GM19395 (cell line): Measurements from ENCODE around the gene INPP4A.

Experiments used
- ATAC-seq: cut with Tn5 transposase; IDR thresholded peaks from one replicate; pipeline ENCODE4 v1.9.1; 2021; ENCODE audit warnings: mild to moderate bottlenecking, moderate library complexity; ENCODE audit not compliant: unreplicated experiment

Gene INPP4A

DNA sequence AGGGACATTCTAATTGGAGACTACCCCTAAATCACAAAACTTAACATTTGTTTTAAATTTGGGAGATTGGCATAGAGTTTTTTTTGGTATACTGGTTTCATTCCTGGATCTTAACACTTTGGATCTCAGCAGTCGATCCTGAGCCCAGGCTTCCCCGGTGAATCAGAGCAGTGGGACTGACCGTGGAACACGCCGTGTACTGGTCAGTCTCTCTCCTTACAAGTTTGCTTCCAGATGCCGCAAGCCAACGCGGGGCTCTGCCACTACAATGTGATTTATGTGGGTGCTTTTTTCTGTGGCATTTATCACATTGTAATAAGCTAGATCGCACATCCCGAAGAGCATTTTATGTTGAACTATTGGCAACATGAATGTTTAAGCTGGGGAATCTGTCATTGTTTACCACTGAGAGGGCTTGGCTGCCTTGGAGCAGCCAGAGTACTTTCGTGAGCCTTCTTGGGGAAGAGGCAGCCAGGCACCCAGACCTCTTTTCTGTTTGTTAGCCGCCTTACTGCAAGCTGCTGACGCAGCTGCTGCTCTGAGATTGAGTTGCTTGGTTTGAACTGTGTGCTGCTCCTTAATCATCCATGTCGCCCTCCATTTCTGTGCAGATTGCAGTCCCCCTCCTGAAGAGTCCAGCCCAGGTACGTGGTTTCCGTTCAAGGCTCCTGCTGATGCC lies 114.3 kb downstream of the INPP4A start:
- ATAC-seq: no peak

DNA sequence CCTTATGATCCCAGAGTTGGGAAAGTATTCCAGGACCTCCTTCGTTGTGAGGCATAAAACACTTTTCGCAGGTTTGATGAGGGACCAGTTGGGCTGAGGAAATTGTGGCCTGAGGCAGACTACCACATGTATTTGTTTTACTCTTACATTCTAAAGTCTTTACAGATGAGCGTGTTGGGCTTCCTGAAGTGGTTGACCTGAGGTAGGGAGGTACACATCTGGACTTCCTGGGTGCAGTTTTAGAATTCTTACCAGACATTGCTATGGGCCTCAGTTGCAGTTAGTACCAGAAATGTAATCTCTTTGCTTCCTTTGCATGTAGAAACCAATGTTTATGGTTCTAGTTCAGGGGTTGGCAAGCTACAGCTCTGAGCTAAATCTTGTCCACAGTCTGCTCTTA lies 114.9 kb downstream of the INPP4A start:
- ATAC-seq: no peak

DNA sequence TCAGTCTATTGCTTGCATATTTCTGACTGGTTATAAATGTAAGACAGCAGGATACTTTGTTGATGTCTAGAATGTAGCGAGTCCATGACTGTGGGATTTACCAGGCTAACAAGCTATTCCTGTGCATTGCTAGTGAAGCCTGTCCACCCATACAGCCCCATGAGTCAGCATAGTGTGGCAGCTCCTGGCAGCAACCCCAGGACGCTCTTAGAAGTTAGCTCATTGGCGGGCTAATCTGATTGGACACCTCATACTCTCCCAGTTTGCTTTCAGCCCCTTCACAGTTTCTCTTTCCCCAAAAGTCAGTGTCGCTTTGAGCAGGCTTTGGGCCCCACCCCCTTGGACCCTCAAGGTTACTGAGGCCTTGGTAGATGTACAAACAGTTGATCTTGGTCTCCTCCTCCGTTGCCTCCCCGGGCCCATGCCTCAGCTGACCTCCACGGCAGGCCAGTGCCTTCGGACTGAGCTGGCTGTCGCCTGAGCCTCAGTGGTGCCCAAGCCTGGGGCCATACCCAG lies 115.7 kb downstream of the INPP4A start:
- no peak for ATAC-seq

DNA sequence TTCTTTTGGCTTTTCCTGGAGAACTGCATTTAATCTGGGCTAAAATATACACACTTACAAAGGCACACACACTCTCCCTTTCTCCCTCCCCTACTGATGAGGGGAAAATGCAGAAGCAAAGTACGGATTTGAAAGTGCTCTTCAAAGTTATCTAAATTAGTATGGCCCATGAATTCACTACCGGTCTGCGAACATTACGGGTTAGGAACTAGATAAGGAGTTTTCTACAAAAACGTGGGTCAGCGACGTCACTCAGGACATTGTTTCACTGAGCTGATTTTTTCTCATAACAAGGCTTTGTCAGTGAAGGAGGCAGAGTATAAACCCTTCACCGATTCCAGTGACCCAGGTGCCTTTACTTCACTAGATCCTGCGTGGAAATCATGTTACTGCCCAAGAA lies 116.4 kb downstream of the INPP4A start:
- ATAC-seq: no peak

DNA sequence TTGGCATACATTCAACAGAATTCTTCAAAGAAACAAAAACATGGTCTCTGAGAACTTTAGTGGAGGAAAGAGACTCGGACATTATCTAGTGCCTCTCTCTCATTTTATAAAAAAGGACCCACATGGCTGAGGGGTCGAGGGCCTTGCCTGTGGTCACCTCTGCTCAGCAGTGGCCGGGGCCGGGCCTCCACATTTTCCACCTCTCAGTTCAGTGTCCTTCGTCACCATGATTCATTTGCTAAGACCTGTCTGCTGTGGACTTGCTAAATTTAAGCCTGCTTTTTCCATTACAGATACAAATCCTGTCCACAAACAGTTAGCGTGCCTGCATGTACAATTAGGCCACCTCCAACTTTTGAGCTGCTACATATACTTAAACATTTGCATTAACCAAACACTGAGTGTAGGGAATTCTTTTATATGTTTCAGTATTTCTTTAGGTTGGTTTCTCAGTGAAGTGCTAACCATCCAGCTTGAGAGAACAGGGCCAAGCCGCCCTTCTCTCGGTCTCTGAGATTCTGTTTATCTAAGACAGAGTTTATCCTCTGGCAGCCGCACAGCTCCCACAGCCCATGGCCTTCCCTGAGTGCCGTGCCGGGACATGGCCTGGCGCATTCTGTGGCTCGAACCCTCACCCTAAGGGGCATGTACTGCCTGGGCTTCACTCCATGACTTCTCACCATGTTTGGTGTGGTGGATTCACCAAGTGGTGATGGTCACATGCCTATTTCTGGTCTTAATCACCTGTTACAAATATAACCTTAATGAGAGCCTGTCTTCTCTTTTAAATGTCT lies 117.4 kb downstream of the INPP4A start:
- ATAC-seq: no peak

DNA sequence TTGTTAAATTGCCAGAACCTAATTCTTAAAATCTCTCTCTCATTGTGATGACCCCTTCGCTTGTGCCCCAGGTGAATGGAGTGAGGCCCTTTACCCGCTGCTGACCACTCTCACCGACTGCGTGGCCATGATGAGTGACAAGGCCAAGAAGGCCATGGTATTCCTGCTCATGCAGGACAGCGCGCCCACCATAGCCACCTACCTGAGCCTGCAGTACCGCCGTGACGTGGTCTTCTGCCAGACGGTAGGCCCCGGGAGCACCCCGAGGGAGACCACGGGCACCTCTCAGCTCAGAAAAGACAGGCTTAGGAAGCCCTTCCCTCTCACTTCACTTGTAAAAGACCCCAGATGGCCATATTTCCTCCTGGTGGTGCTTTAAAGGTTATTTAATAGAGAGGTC lies 118.7 kb downstream of the INPP4A start:
- no peak for ATAC-seq

DNA sequence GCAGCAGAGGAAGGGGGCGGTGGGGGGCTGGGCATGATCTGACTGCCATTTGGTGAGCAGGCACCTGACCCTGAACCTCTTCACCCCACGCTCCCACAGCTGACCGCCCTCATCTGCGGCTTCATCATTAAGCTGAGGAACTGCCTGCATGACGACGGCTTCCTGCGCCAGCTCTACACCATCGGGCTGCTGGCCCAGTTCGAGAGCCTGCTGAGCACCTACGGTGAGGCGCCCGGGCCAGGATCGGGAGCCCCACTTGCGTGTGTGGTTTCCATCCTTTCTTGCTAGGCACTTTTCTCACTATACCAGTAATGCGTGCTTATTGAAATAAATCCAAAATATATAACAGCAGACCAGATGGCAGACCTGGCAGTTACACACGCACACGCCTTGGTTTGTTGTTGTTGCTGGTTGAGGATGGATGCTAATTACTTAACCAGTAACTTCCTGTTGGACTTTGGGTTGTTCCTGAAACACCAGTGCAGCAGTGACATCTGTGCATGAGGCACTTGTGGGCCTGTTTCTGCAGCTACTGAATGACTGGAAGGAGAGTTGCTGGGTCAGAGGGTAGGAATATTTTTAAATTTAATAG lies 120.0 kb downstream of the INPP4A start:
- no peak for ATAC-seq

DNA sequence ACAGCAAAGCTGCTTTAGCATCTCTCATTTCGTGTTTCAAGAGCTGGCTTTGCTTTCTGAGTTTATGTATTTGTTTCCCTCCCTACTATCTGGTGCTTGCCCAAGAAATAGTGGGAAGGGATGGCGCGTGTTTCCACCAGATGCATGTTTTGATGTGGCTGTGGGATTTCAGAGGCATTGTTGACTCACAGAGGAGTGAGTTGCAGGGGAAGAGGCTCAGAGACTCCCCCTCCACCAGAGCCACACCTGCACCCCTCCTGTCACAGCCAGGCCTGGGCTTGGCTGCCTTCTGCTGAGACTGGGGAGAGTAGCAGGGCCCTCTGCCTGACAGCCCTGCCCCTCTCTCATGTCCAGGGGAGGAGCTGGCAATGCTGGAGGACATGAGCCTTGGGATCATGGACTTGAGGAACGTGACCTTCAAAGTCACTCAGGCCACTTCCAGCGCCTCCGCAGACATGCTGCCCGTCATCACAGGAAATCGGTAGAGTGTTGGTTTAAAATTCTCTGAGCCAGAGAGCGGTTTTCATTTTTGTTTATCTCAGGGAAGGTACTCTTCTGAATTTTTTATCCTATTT lies 120.7 kb downstream of the INPP4A start:
- ATAC-seq: no peak

DNA sequence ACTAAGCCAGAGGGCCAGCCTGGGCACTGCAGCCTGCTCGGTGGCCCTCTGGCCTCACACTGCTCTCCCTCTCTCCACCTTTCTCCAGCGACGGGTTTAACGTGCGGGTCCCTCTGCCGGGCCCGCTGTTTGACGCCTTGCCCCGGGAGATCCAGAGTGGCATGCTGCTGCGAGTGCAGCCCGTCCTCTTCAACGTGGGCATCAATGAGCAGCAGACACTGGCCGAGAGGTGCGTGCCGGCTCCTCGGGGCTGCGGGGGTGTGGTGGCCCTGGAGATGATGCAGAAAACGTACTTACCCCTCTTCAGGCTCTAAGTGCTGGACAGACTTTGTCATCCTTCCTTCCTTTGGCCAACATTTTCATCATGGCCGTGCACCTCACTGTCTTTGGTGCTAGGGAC lies 121.3 kb downstream of the INPP4A start:
- ATAC-seq: no peak

DNA sequence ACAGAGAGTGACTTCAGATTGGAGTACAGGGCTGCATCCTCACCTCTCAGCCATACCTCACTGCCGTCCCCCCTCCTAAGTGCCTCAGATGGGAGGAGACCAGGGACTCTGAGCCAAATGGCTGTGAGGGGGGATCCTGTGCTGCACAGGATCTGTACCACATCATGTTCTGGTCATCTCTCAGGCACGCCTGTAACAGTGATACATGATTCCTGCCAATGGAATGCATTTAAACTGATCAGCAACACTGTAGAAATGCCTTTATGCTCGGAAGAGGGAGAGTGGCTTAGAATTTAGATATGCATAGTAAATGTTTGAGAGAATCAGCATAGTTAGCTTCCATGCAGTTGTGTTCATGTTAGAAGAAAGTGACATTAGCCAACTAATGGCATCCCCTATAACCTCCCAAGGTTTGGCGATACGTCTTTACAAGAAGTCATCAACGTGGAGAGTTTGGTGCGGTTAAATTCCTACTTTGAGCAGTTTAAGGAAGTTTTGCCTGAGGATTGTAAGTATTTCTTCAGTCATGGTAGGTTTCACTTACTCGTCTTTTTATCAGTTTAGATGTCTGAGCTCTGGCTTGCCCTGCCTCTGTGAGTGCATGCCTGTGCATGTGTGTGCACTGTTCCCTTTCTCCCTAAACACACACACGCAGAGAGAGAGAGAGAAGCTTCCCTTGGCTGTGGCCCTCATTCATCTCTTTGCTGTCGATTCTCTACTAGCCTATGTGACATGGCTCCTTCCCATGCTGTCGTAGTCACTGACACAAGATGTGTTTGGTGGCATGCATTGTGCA lies 123.7 kb downstream of the INPP4A start:
- no peak for ATAC-seq

DNA sequence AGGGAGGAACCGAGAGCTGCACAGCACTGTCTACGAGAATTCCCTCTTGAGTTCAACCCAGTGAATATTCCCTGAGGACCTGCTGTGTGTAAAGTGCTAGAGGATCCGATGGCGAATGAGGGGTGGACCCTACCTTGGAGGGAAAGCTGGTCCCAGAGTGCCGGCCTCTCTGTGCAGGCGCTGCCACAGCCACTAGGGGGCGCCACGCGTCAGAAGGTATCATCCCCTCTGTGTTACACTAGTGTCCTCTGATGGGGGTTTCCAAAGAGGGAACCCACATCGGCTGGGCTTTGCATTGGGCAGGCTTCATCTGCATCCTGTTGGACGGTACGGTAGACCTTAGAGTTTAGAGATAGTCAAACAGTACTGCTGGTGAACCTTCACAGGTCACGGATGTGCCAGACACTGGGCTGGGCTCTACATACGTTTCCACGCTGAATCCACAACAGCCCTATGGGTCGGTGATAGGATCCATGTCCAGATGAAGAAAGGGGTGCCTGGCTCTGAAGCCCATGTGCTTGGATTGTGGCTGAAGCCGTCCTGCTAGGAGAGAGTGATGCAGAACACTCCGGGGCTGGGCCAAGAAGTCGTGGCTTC lies 124.6 kb downstream of the INPP4A start:
- ATAC-seq: no peak

DNA sequence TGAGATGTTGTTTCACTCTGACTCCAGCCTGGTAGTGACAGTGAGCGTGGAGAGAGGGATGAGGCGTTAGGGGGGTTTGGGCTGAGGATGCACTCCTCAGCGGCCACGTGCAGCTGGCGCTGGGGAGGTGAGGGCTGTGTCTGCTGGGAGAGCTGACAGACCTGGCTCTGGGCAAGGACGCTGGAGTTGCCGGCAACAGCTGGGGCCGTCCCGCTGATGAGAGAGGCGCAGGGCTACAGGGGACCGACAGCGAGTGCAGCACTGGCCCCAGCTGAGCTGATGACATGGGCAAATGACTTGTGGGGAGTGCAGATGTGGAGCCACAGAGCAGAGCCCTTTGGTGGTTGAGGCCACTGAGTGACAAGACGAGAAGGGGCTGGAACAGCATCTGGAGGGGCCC lies 125.3 kb downstream of the INPP4A start:
- ATAC-seq: no peak

DNA sequence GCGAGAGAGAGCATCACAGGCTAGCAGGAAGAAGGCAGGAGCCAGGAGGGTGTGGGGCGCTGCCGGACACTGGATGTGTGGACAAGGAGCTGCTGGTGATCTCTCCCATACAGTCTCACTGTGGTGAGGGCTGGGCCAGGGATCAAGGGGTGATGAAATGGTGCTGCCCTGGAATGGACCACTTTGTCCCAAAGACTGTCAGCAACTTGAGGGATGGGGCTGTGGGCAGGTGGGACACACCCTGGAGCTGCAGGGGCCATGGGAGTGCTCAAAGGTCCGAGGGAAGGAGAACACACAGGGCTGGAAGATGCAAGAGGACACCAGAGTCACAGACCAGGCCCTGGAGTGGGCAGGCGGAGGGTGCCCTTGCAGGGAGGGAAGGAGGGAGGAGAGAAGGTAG lies 125.7 kb downstream of the INPP4A start:
- ATAC-seq: no peak

DNA sequence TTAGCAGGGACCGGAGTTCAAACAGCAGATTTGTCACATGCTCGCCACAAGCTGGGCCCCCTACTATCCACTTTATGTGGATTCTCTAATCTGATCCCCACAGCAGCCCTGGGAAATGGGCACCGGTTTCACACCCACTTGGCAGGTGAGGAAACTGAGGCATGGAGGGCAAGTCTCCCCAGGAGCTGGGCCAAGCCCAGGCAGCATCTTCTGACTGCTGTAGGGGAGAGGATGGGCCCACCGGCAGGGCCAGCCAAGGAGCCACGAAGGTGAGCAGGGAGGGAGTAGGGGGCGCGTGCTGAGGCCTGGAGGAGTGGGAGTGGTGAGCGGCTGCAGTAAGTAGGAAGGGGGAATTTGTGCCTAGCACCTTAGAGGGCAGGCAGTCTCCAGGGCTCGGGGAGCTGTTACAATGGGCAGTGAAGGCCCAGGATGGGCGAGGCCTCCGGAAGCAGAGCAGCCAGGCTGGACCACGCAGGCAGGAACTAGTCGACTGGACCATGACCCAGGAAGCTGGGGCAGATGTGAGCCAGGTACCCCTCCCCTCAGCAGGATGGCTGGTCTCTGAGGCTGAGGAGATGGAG lies 126.6 kb downstream of the INPP4A start:
- ATAC-seq: no peak

DNA sequence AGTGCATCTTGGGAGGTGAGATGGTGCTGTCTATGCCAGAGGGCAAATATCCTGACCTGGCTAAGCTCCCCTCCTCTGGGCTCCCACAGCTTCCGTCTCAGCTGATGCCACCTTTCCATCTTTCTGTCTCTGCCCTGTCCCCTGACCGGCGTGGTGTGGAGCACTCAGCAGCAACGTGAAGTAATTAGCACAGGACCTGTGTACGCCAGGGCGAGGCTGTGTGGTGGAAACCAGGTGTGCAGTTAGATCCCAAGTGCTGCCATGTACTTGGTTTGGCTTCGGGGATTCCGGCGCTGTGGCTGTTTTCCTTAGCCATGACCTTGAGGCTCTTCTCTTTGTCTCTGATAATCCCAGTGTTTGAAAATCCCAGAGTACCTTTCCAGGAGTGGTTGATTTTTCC lies 127.1 kb downstream of the INPP4A start:
- no peak for ATAC-seq

DNA sequence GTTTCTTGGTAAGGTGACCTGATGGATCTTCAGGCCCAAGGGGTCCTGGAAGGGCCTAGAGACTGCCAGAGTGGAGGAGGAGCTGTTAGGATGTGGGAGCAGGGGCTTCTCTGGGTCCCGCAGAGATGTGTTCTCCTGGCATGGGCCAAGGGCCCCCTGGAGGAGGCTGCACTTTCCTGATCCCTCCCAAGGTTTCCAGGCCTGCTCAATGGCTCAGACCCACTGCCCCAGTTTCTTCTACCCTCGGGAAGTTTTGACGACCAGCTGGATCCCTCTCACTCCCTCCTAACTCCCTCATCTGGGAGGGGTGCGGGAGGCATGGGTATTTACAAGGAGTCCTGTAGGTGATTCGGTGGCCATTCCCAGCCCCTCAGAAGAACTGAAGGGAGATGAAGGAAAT lies 127.6 kb downstream of the INPP4A start:
- ATAC-seq: no peak

DNA sequence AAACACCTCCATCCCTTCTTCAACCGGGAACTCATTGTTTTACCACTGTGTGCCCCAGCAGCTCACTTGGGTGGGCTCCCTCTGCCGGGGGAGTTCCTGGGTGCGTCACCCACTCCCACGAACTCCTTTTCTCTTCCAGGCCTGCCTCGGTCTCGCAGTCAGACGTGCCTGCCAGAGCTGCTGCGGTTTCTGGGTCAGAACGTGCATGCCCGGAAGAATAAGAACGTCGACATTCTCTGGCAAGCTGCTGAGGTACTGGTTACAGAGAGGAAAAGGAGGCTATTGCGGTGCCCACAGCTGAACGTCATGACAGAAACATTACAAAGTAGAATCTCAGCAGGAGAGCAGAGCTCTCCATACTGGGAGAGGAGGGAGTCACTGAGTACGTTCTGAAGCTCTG lies 128.0 kb downstream of the INPP4A start:
- no peak for ATAC-seq

DNA sequence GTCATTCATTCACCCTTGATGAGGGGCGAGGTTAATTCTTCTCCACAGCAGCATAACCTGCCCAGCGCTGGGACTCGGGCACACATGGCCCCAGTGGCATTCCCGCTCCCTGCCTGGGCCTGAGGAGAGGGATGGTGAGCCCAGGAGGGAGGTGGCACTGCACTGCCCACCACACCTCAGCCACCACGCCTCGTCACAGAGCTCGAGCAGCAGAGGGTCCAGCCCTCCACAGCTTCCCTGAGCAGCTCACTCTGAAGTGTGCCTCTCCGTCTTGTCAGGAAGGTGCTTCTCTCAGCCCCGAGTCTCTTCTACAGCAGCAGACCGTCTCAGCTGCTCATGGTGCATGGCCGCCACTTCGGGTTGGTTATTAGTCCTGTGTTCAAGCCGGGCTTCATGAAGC lies 128.8 kb downstream of the INPP4A start:
- no peak for ATAC-seq

DNA sequence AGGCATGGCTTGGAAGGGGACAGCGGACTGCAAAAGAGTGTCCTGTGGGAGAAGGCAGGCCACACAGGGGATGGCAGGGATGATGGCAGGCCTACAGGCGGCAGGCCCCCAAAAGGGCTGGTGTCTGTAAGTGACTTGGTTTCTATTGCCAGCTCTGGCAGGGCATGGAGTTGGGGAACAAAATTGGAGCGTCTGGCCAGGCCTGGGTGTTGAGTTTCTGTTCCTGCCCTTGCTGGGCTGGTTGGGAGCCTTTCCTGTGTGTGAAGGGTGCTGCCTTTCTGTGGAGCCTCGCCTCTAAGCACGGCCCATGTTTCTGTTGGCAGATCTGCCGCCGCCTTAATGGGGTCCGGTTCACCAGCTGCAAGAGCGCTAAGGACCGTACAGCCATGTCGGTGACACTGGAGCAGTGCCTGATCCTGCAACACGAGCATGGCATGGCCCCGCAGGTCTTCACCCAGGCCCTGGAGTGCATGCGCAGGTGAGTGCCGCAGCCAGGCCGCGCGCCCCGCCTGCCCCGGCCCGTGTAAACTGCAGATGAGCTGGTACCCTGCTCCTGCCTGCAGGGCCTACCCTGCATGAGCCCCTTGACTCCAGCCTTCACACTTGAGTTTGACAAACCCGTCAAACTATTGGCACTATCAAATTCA lies 132.1 kb downstream of the INPP4A start:
- ATAC-seq: no peak

DNA sequence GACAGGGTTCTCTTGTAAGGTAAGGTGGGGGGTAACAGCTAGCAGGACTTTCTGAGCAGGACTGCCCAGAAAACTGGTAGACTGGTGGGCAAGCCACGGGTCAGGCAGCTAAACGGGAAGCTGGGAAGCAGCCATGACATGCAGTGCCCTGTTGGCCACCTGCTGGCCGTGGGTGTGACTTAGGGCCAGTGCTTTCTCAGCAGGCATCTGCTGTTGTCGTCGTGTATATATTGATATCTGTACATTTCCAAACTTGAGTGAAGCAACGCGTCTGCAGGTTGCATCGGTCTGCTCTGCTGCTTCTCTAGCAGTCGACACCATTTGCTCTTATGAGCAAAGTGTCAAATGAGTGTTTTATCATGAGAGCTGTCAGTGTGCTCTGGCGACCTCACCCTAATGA lies 132.7 kb downstream of the INPP4A start:
- ATAC-seq: no peak
